HG03175 (cell line): ENCODE data around the gene SMIM10.
"Not testable (repeated sequence)": the region's sequence is repeated elsewhere in the genome, so short reads cannot be mapped to it uniquely, and the experiment has no call there.

Source experiments
- ATAC-seq: cut with Tn5 transposase; IDR thresholded peaks from one replicate; pipeline ENCODE4 v1.9.1; 2021; ENCODE audit warnings: mild to moderate bottlenecking, moderate library complexity; ENCODE audit not compliant: unreplicated experiment

The SMIM10 gene

GRCh38 chrX:135009838-135010237 is 19.0 kb downstream of the SMIM10 start:
- ATAC-seq, result no peak

- ATAC-seq, result no peak
These were observed 20.1 kb downstream of the SMIM10 start for GRCh38 chrX:135010921-135011320.

DNA sequence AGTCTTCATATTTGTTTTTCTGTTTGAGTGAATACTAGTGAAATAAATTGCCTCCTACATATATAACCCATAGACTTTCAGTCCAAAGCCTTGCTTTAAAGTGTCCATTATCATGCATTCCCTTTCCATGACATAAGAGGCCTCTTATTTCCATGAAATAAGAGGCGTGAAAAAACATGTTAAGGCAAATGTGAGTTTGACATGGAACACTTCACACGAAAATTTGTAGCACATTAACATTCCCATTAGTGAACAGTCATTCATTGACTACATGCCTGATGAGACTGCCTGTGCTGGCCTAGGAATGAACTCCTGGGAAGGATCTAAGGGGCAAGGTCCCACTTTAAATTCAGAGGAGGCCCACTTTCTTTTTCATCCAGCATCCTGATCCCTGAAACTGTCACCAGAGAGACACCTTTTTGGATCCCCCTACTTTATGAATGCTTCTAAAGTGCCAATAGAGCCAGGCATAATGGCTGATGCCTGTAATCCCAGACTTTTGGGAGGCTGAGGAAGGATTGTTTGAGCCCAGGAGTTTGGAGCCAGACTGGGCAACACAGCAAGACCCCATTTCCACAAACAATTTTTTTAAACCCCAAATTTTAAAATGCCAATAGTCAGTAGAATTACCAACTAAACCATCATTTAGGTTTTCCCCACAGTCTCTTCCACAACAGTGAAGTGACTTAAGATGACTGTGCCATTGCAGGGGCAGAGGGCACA is 24.9 kb downstream of the SMIM10 start:
- ATAC-seq, result no peak

DNA sequence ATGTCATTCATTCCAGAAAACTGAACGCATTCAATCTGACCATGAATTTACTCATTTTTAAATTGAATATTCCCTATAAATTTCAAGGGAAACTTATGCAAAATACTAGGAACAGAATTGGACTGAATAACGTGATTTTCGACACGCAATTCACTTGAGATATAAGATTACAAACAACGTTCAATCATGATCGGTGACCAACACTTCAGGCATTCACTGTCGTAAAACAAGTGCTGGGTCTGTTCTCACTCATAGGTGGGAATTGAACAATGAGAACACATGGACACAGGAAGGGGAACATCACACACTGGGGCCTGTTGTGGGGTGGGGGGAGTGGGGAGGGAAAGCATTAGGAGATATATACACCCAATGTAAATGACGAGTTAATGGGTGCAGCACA is 29.1 kb downstream of the SMIM10 start:
- ATAC-seq, result not testable (repeated sequence)

GRCh38 chrX:135023791-135024190 is 33.0 kb downstream of the SMIM10 start:
- ATAC-seq, result not testable (repeated sequence)

- no peak for ATAC-seq
These were observed 33.7 kb downstream of the SMIM10 start for GRCh38 chrX:135024526-135024925.

DNA sequence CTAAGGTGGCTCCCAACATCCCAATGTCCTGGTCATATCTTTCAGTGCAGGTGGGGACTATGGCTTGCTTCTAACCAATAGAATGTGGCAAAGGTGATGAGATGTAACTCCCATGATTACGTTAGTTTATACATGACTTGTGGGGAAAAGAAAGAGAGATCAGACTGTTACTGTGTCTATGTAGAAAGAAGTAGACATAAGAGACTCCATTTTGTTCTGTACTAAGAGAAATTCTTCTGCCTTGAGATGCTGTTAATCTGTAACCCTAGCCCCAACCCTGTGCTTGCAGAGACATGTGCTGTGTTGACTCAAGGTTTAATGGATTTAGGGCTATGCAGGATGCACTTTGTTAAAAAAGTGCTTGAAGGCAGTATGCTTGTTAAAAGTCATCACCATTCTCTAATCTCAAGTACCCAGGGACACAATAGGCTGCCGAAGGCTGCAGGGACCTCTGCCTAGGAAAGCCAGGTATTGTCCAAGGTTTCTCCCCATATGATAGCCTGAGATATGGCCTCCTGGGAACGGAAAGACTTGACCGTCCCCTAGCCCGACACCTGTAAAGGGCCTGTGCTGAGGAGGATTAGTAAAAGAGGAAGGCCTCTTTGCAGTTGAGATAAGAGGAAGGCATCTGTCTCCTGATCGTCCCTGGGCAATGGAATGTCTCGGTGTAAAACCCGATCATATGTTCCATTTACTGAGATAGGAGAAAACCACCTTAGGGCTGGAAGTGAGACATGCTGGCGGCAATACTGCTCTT is 39.6 kb downstream of the SMIM10 start:
- not testable (repeated sequence) for ATAC-seq

GRCh38 chrX:135041149-135042123 is 50.6 kb downstream of the SMIM10 start:
- not testable (repeated sequence) for ATAC-seq
